Gastroesophageal sphincter (tissue), 4 donors: ENCODE results near the gene SEMA4D. TPM values are rescaled to one million over a fixed set of nuclear protein-coding genes. Genes with fewer than 3 reads are reported as not detected.

ENCODE experiments used
- ATAC-seq: fragments of 150-250 bp; one replicate; pipeline ENCODE4 v1.9.1; 2016; ENCODE audit warnings: mild to moderate bottlenecking, moderate library complexity
- H3K27ac ChIP-seq, 4 donors: fragments of 200-600 bp; sonication (generic) in 3 of 4; 1 replicate in 3 of 4; 2 replicates in 1 of 4; pipeline ENCODE4 v1.5.1; 2016 to 2019
- H3K27me3 ChIP-seq: fragments of 200-600 bp; sonication (generic); one replicate; pipeline ENCODE4 v1.5.1; 2019
- H3K36me3 ChIP-seq, 2 donors: fragments of 200-600 bp; sonication (generic); one replicate each; pipeline ENCODE4 v1.5.1; 2019; ENCODE audit warnings: control low read depth in 1 of 2
- H3K4me1 ChIP-seq, 3 donors: fragments of 200-600 bp; sonication (generic); 1 replicate in 2 of 3; 2 replicates in 1 of 3; pipeline ENCODE4 v1.5.1; 2016 to 2019; ENCODE audit warnings: control low read depth in 2 of 3
- H3K4me3 ChIP-seq, 2 donors: fragments of 200-600 bp; sonication (generic); one replicate each; pipeline ENCODE4 v1.5.1; 2019; ENCODE audit warnings: mild to moderate bottlenecking in 1 of 2, moderate library complexity in 1 of 2
- H3K9me3 ChIP-seq, 3 donors: fragments of 200-600 bp; sonication (generic); one replicate each; pipeline ENCODE4 v1.5.1; 2017 to 2019; ENCODE audit warnings: control low read depth in 2 of 3
- EP300 ChIP-seq: sonication (generic); formaldehyde crosslinking; IDR thresholded peaks from one replicate; pipeline ENCODE4 v1.6.1; 2017; ENCODE audit warnings: antibody characterized with exemption, mild to moderate bottlenecking
- POLR2A ChIP-seq, 2 donors: fragments of 450-650 bp; IDR thresholded peaks; one replicate each; pipeline ENCODE4 v1.6.1; 2017; ENCODE audit warnings: antibody characterized with exemption in 2 of 2, mild to moderate bottlenecking in 2 of 2, moderate library complexity in 1 of 2
- POLR2AphosphoS5 ChIP-seq: sonication (generic); formaldehyde crosslinking; IDR thresholded peaks from one replicate; pipeline ENCODE4 v1.6.1; 2017; ENCODE audit warnings: antibody characterized with exemption
- WGBS, 2 donors: methylation state at CpG; one replicate each; pipeline ENCODE4 v1.1.5; 2018; ENCODE audit warnings: low coverage in 1 of 2; 5-methylcytosine and 5-hydroxymethylcytosine counted together
- small RNA-seq, 4 donors: library from RNA; depleted of rRNA; stranded (forward); fragments of <200 nt; gene quantifications; one replicate each; pipeline ENCODE3, GENCODE V24; 2016
- total RNA-seq, 4 donors: library from RNA; depleted of rRNA; stranded (reverse); fragments of >200 nt; gene quantifications; one replicate each; pipeline ENCODE4 v1.1.0, GENCODE V29; 2016
- TF ChIP-seq, protein P1 (sequence below), 4 experiments: fragments of 200-600 bp in 2 of 4; fragments of 450-650 bp in 2 of 4; sonication (generic) in 1 of 4; IDR thresholded peaks; one replicate each; pipeline ENCODE4 v1.5.1; 2017 to 2019; ENCODE audit warnings: antibody characterized with exemption in 4 of 4, mild to moderate bottlenecking in 2 of 4, moderate library complexity in 2 of 4

Gene SEMA4D
- total RNA-seq, 4 donors from 2014 or later, result 4.4 to 12.0 (median 6.5) TPM

DNA sequence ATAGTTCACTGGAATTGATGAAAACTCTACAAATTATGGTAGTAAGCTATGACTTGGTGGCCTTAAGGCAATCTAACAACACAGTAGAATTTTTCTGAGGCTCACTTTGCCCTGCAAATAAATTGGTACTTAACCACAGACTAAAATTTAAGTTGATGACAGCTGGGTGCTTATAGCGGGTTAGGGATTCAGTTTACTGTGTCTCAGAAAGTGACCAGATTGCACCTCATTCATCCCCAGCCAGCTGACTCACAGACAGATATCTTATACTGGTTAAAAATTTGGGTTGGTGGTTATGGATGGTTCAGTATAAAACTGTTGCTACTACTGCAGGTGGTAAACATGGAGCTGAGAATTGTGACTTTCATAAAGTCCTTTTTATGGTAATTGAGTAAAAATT is 184.1 kb downstream of the SEMA4D start:
- no peak for TF ChIP-seq POLR2A (IDR thresholded peaks at IDR 0.05)
- TF ChIP-seq EP300, result no peak
- no peak for TF ChIP-seq POLR2AphosphoS5
- TF ChIP-seq, protein P1, sequence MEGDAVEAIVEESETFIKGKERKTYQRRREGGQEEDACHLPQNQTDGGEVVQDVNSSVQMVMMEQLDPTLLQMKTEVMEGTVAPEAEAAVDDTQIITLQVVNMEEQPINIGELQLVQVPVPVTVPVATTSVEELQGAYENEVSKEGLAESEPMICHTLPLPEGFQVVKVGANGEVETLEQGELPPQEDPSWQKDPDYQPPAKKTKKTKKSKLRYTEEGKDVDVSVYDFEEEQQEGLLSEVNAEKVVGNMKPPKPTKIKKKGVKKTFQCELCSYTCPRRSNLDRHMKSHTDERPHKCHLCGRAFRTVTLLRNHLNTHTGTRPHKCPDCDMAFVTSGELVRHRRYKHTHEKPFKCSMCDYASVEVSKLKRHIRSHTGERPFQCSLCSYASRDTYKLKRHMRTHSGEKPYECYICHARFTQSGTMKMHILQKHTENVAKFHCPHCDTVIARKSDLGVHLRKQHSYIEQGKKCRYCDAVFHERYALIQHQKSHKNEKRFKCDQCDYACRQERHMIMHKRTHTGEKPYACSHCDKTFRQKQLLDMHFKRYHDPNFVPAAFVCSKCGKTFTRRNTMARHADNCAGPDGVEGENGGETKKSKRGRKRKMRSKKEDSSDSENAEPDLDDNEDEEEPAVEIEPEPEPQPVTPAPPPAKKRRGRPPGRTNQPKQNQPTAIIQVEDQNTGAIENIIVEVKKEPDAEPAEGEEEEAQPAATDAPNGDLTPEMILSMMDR (IDR thresholded peaks at IDR 0.05), result no peak
- H3K27me3 ChIP-seq, result no peaks in the 10 kb centered on the region
- H3K36me3 ChIP-seq, result no peaks in the 10 kb centered on the region
- 60 to 89% methylated on average over 1 of the region's 1 CpG for WGBS, 2 donors
- no peak overlapping the region for H3K27ac ChIP-seq
- H3K9me3 ChIP-seq, result no peaks in the 10 kb centered on the region
- ATAC-seq, result no peak
- H3K4me3 ChIP-seq, result no peak overlapping the region
- H3K4me1 ChIP-seq, result peaks cover 0 to 40% (median 17%) of the 10 kb centered on the region in 3 donors

DNA sequence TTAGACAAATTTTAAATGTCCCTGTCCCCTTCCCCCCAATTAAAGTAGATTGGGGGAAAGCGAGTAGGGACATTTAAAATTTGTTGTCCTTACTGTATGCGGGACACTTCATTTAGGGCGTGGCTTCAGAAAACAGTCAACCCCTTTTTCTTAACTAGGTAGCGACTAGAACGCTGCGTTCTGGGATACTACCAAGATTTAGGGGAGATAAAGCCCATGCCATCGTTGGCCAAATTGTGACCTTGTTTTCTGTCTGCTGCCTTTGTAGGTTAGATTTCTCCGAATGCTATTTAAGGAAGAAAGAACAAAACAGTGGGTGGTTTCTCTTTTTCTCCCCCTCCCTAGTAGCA is 185.7 kb downstream of the SEMA4D start:
- TF ChIP-seq, protein P1 (IDR thresholded peaks at IDR 0.05), result no peak
- TF ChIP-seq EP300 (no peak), POLR2AphosphoS5 (no peak), POLR2A (IDR thresholded peaks at IDR 0.05) (no peak)
- 2 to 4% methylated on average over 8 of the region's 8 CpGs for WGBS, 2 donors
- Histone ChIP-seq H3K9me3 (no peaks in the 10 kb centered on the region), H3K27me3 (no peaks in the 10 kb centered on the region), H3K4me1 (peaks cover 0 to 31% (median 12%) of the 10 kb centered on the region in 3 donors), H3K36me3 (no peaks in the 10 kb centered on the region), H3K4me3 (no peak overlapping the region), H3K27ac (no peak overlapping the region)
- no peak for ATAC-seq

DNA sequence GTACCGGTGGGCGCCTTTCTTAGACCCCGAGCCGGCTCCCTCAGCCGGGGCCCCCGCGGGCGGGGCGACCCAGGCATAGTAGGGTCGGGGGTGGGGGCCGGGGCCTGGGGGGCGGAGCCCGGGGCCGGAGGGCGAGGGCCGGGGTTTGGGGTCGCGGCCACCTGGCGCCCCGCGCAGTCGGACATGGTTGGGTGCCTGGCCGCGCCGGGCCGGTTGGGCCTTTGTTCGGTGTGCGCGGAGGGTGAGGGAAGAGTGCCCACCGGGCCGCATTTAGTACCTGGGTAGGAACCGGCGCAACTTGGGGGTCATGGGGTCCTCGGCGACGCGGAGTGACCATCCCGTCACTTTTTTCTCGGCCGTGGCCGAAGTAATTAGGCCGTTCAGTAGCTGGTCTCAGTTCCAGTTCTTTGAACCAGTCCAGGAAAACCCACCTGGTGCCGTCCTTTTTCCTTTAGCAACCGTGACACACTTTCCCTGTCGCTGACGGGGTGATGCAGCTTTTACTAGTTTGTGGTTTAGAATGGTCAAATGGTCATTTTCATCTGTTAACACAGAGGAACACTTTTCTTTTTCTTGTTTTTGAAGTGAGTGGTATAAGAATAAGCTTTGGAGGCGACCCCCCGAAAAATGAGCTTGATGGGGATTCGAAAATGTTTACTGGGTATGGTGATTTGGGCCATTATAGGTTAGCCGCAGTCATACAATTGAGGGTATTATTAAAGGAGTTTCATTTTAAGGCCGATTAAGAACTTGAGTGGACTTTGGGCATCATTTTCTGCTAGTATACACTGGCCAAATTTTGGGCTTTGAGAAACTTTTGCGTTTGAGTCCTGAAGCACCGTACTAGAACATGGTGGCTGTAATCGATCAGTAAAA is 186.3 kb downstream of the SEMA4D start:
- Histone ChIP-seq H3K27ac (peak overlapping the region in 3 of 4 donors; percentile 47 to 100 (median 95)), H3K27me3 (no peaks in the 10 kb centered on the region), H3K4me1 (peaks cover 0 to 29% (median 12%) of the 10 kb centered on the region in 3 donors), H3K9me3 (no peaks in the 10 kb centered on the region), H3K36me3 (peaks cover 0 to 1% of the 10 kb centered on the region in 2 donors), H3K4me3 (peak overlapping the region; percentile 43 to 88)
- TF ChIP-seq POLR2AphosphoS5, result no peak
- no peak for TF ChIP-seq EP300
- no peak for TF ChIP-seq POLR2A (IDR thresholded peaks at IDR 0.05)
- TF ChIP-seq, protein P1 (IDR thresholded peaks at IDR 0.05), result no peak
- 0% methylated on average over 11 to 12 of the region's 54 CpGs for WGBS, 2 donors
- no peak for ATAC-seq

Small RNA genes within 50 kb of the gene (small RNA-seq; reads per million reads assigned to genes)
- 0 reads per million in 4 donors for gene MIR3153

Other genes starting within 250 kb of the SEMA4D start
- 1 to 10 TPM in 3 of 4 donors, under 1 TPM in 1; 0.81 to 9.9 (median 4.2) TPM for gene CKS2, start 186.9 kb downstream of the SEMA4D start, total RNA-seq
- gene SECISBP2, start 179.6 kb downstream of the SEMA4D start, total RNA-seq, result 10 to 100 TPM; 23.3 to 49.5 (median 33.4) TPM
- gene GADD45G, start 106.9 kb upstream of the SEMA4D start, total RNA-seq, result 100 to 1,000 TPM in 1 of 4 donors, 10 to 100 TPM in 3; 63.5 to 150 (median 91.8) TPM